ENCODE results near the gene FREM3. TPM values are rescaled to one million over a fixed set of nuclear protein-coding genes. Genes with fewer than 3 reads are reported as not detected.

The FREM3 gene
- under 0.01 and 0.19 TPM in 2 replicates for total RNA-seq

DNA sequence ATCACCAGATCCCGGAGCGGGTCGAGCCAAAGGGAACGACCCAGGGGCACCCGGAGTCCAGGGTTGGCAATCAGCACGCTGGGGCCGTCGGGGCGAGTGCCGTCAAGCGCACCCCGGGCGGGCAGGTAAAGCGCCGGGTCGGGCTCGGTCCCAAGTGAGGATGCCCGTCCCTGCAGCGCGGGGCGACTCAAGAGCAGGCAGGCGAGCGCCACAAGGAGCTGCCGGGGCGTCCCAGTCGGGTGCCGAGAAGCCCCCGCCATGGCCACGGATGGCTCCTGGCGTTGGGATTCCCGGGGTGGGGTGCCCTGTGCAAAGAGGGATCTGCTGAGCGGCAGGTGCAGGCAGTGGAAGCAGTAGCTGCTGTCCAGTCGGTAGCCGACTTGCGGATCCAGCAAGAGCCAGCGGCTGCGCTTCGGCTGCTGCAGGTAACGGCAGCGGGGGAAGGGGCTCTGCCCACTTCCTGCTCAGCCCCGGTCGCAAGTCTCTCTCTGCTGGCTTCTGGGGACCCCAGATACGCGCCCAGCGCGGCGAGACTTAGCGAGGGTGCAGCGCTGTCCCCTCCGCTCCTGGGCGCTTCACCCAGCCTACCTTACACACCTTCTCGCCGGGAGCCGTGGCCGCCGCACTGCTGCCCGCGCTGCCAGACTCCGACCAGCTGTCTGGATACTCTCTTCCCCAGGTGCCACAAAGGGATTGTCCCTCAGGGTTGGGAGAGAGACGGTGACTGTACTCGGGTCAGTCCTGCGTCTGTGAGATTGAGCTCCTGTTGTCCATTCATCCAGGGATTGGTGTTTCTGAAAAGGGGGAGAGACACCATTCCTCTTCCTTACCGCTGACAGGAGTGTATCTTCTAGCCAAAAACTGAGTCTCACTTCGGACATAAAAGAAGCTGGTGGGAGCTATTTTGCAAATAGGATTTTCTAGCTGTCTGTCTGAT lies at the start of gene FREM3:
Gene FREM3, minus strand, starts transcription at position 260 of the 937 bp plus-strand sequence. Its CDS starts 0 bp downstream, at position 260.

Other genes with a start within 250 kb of the FREM3 start
- 45.4 and 65.0 TPM in 2 replicates for gene SMARCA5, start 187.0 kb downstream of the FREM3 start, total RNA-seq
- 0.19 and 0.33 TPM in 2 replicates for gene GYPE, start 204.9 kb upstream of the FREM3 start, total RNA-seq